T-helper 2 cell treated with Interferon-gamma antibody and Interleukin-4, amounts not matched to agents 5 μg/mL and 100 μg/mL, for 36 hours (primary cell): ENCODE measurements around the gene SPAG6.

Source experiments
- DNase-seq: peaks from one replicate; pipeline ENCODE4 v3.0.0; 2021; ENCODE audit warnings: low spot score
- H3K27ac Mint-ChIP-seq: one replicate; pipeline ENCODE4 v1.8.0; 2021; ENCODE audit warnings: mild to moderate bottlenecking, mixed read lengths
- H3K27me3 Mint-ChIP-seq: one replicate; pipeline ENCODE4 v1.8.0; 2021; ENCODE audit warnings: low read depth, mixed read lengths
- H3K36me3 Mint-ChIP-seq: one replicate; pipeline ENCODE4 v1.8.0; 2021; ENCODE audit warnings: low read depth, mixed read lengths
- H3K4me1 Mint-ChIP-seq: one replicate; pipeline ENCODE4 v1.8.0; 2021; ENCODE audit warnings: low read depth, mixed read lengths
- H3K4me3 Mint-ChIP-seq: one replicate; pipeline ENCODE4 v1.8.0; 2022; ENCODE audit warnings: mild to moderate bottlenecking, moderate library complexity, mixed read lengths
- H3K9me3 Mint-ChIP-seq: one replicate; pipeline ENCODE4 v1.8.0; 2021; ENCODE audit warnings: mixed read lengths

SPAG6 gene

DNA sequence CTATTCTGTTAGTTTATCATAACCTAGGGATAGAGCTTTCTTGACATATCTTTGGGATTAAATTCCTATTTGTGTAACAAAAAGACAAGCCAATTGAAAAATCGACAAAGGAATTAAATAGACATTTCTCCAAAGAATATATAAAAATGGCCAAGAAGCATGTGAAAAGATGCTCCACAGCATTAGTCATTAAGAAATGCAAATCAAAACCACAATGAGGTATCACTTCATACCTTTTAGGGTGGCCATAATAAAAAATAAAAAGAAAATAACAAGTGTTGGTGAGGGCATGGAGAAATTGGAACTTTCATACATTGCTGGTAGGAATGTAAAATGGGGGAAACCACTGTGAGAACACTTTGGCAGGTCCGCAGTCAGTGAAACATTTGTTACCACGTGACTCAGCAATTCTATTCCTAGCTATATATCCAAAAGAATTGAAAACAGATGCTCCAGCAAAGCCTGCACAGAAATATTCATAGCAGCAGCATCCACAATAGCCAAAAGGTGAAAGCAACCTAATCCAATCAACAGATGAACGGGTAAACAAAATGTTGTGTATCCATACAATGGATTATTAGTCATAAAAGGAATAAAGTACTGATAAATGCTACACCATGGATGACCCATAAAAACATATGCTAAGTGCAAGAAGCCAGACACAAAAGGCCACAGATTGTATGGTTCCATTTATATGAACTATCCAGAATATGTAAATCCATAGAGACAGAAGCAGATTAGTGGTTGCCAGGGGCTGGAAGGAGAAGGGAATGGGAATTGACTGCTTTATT, 20.5 kb downstream of the SPAG6 start:
- H3K9me3 Mint-ChIP-seq: peaks cover 4% of the 10 kb centered on the region
- no peak overlapping the region for H3K27ac Mint-ChIP-seq
- H3K27me3 Mint-ChIP-seq: no peaks in the 10 kb centered on the region
- H3K4me3 Mint-ChIP-seq: no peak overlapping the region
- peaks cover 31% of the 10 kb centered on the region for H3K4me1 Mint-ChIP-seq
- H3K36me3 Mint-ChIP-seq: no peaks in the 10 kb centered on the region
- DNase-seq: no peak

DNA sequence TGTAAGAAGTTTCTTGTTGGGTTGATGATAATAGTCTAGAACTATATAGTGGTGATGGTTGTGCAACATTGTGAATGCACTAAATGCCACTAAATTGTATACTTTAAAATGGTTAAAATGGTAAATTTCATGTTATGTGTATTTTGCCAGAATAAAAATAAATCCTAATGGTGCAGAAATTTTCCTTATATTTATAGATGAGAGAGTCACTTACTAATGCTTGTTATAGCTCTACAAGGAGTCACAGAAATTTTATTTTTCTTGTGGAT, 21.1 kb downstream of the SPAG6 start:
- Mint-ChIP-seq H3K4me3 (no peak overlapping the region), H3K27ac (no peak overlapping the region), H3K27me3 (no peaks in the 10 kb centered on the region), H3K9me3 (peaks cover 4% of the 10 kb centered on the region), H3K36me3 (no peaks in the 10 kb centered on the region), H3K4me1 (peaks cover 31% of the 10 kb centered on the region)
- no peak for DNase-seq

- H3K9me3 Mint-ChIP-seq: peaks cover 4% of the 10 kb centered on the region
- no peaks in the 10 kb centered on the region for H3K36me3 Mint-ChIP-seq
- DNase-seq: no peak
- peaks cover 31% of the 10 kb centered on the region for H3K4me1 Mint-ChIP-seq
- peak overlapping the region; percentile 83 for H3K27ac Mint-ChIP-seq
- H3K27me3 Mint-ChIP-seq: no peaks in the 10 kb centered on the region
- peak overlapping the region; percentile 73 for H3K4me3 Mint-ChIP-seq
Measured at GRCh38 chr10:22366771-22367170, 21.5 kb downstream of the SPAG6 start.

DNA sequence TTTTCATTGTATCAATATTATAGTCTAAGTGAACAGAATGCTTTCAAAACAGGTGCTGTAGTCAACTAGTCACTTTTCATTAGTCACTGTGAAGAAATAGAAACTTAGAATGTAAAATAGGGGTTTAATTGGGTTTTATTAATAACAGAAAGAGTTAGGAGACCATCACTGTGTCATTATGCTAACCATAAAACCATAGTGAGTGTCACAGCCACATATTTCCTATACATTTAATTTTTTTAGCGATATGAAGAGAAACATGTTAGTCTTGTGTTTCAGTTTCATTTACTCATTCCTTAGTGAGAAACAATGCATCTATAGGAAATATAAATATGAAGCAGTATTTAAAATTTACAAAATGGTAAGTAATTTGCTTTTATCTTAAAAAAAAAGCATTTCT, 22.2 kb downstream of the SPAG6 start:
- peaks cover 31% of the 10 kb centered on the region for H3K4me1 Mint-ChIP-seq
- no peaks in the 10 kb centered on the region for H3K27me3 Mint-ChIP-seq

GRCh38 chr10:22368402-22368801, 23.1 kb downstream of the SPAG6 start:
- Mint-ChIP-seq H3K4me1 (peaks cover 33% of the 10 kb centered on the region), H3K36me3 (no peaks in the 10 kb centered on the region)
- no peak for DNase-seq

More for the DNA sequence above, 22.2 kb downstream of the SPAG6 start:
- Mint-ChIP-seq H3K9me3 (peaks cover 4% of the 10 kb centered on the region), H3K4me3 (peak overlapping the region; percentile 48), H3K36me3 (no peaks in the 10 kb centered on the region), H3K27ac (peak overlapping the region; percentile 72)
- DNase-seq: no peak

GRCh38 chr10:22368981-22369380, 23.7 kb downstream of the SPAG6 start:
- H3K36me3 Mint-ChIP-seq: no peaks in the 10 kb centered on the region
- DNase-seq: no peak
- H3K27me3 Mint-ChIP-seq: no peaks in the 10 kb centered on the region
- H3K4me3 Mint-ChIP-seq: no peak overlapping the region
- no peak overlapping the region for H3K27ac Mint-ChIP-seq
- peaks cover 4% of the 10 kb centered on the region for H3K9me3 Mint-ChIP-seq
- H3K4me1 Mint-ChIP-seq: peaks cover 33% of the 10 kb centered on the region

More at GRCh38 chr10:22368402-22368801, 23.1 kb downstream of the SPAG6 start:
- Mint-ChIP-seq H3K27ac (no peak overlapping the region), H3K27me3 (no peaks in the 10 kb centered on the region), H3K4me3 (no peak overlapping the region), H3K9me3 (peaks cover 4% of the 10 kb centered on the region)

DNA sequence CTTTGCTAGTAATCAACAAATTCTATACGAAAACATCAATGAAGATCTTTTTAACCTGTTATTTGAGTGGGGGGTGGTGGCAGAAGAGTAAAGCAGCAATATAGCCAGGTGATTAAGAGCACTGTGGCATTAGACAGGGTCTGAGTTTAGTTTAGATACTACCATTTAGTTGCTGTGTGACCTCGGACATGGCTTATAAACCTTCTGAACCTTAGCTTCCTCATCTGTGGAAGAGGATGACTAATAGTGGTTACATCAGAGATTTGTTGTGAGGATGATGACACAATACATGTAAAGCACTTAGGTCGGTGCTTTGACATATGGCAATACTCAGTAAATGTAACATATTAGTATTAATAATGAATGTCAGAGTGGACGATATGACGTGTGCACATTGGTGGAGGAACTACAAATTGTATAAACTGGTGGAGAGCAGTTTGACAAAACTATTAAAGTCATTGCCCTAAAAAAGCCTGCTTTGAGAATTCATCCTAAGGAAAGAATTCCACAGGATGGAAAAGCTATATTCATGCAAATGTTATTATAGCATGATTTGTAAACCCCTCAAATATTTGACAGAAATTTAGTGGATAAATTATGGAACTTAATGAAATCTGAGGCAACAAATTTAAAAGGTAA, 24.3 kb downstream of the SPAG6 start:
- H3K36me3 Mint-ChIP-seq: no peaks in the 10 kb centered on the region
- no peak overlapping the region for H3K4me3 Mint-ChIP-seq
- no peaks in the 10 kb centered on the region for H3K27me3 Mint-ChIP-seq
- peaks cover 33% of the 10 kb centered on the region for H3K4me1 Mint-ChIP-seq
- DNase-seq: no peak
- H3K27ac Mint-ChIP-seq: no peak overlapping the region
- peaks cover 4% of the 10 kb centered on the region for H3K9me3 Mint-ChIP-seq

GRCh38 chr10:22370320-22370719, 25.0 kb downstream of the SPAG6 start:
- Mint-ChIP-seq H3K27me3 (no peaks in the 10 kb centered on the region), H3K4me3 (peak overlapping the region; percentile 27), H3K36me3 (no peaks in the 10 kb centered on the region), H3K4me1 (peaks cover 31% of the 10 kb centered on the region), H3K9me3 (peaks cover 4% of the 10 kb centered on the region), H3K27ac (no peak overlapping the region)
- no peak for DNase-seq

- Mint-ChIP-seq H3K27ac (no peak overlapping the region), H3K27me3 (no peaks in the 10 kb centered on the region), H3K4me1 (peaks cover 21% of the 10 kb centered on the region)
Measured at GRCh38 chr10:22372298-22372697, 27.0 kb downstream of the SPAG6 start.

DNA sequence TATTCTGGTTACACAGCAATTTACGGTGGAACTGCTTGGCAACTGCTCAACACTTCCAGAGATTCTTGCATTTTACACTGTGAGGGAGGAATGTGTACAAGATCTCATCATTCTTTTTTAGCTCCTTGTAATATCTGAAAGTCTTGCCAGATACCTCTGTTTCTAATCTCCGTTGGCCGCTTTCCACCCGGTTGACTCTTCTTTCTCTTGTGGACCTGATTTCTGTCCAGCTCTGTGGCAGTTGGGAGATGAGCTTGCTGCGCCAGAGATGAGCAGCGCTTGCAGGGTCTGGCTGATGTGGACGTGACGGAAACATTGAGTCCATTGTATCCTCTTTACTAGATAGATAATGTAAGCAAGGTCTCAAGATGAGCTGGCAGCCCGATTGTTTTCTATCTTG, 27.6 kb downstream of the SPAG6 start:
- no peaks in the 10 kb centered on the region for H3K27me3 Mint-ChIP-seq
- H3K4me1 Mint-ChIP-seq: peaks cover 17% of the 10 kb centered on the region
- H3K36me3 Mint-ChIP-seq: no peaks in the 10 kb centered on the region
- H3K27ac Mint-ChIP-seq: no peak overlapping the region
- H3K9me3 Mint-ChIP-seq: peaks cover under 1% of the 10 kb centered on the region
- H3K4me3 Mint-ChIP-seq: no peak overlapping the region
- DNase-seq: no peak

More at GRCh38 chr10:22372298-22372697, 27.0 kb downstream of the SPAG6 start:
- Mint-ChIP-seq H3K9me3 (peaks cover 4% of the 10 kb centered on the region), H3K36me3 (no peaks in the 10 kb centered on the region), H3K4me3 (no peak overlapping the region)
- no peak for DNase-seq

DNA sequence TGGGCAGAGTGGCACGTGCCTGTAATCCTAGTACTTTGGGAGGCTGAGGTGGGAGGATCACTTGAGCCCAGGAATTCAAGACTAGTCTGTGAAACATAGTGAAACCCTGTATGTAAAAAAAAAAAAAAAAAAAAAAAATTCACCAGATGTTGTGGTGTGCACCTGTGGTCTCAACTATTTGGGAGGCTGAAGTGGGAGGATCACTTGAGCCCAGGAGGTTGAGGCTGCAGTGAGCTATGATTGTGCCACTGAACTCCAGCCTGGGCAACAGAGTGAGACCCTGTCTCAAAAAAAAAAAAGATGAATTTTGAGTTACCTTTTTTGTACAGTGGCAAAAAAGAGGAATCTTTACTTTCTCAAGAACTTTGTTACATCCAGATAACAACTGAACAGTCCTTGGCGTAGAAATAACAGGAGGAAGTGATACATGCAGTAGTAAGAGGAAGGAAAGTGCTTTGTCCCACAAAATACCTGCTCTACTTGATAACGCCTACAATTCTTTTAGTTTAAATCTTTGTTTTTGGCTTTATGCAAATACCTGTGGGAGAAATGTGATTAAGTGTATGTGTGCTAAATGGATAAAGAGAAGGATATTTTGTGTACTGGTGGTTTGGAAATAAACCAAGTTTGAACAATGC, 29.3 kb downstream of the SPAG6 start:
- no peaks in the 10 kb centered on the region for H3K36me3 Mint-ChIP-seq
- H3K4me3 Mint-ChIP-seq: no peak overlapping the region
- DNase-seq: no peak
- no peak overlapping the region for H3K27ac Mint-ChIP-seq
- no peaks in the 10 kb centered on the region for H3K27me3 Mint-ChIP-seq
- no peaks in the 10 kb centered on the region for H3K9me3 Mint-ChIP-seq
- peaks cover 16% of the 10 kb centered on the region for H3K4me1 Mint-ChIP-seq

- Mint-ChIP-seq H3K4me1 (peaks cover 15% of the 10 kb centered on the region), H3K27me3 (no peaks in the 10 kb centered on the region), H3K9me3 (no peaks in the 10 kb centered on the region), H3K36me3 (no peaks in the 10 kb centered on the region), H3K4me3 (no peak overlapping the region), H3K27ac (no peak overlapping the region)
- peak; percentile 75 for DNase-seq
Measured at GRCh38 chr10:22379059-22379458, 33.8 kb downstream of the SPAG6 start.

GRCh38 chr10:22381262-22381661, 36.0 kb downstream of the SPAG6 start:
- peaks cover 15% of the 10 kb centered on the region for H3K4me1 Mint-ChIP-seq

GRCh38 chr10:22386503-22386902, 41.2 kb downstream of the SPAG6 start:
- no peak overlapping the region for H3K27ac Mint-ChIP-seq
- H3K27me3 Mint-ChIP-seq: peaks cover 2% of the 10 kb centered on the region
- H3K9me3 Mint-ChIP-seq: no peaks in the 10 kb centered on the region
- H3K4me3 Mint-ChIP-seq: no peak overlapping the region
- H3K36me3 Mint-ChIP-seq: no peaks in the 10 kb centered on the region
- peaks cover 8% of the 10 kb centered on the region for H3K4me1 Mint-ChIP-seq
- DNase-seq: no peak

More at GRCh38 chr10:22381262-22381661, 36.0 kb downstream of the SPAG6 start:
- Mint-ChIP-seq H3K27ac (peak overlapping the region; percentile 21), H3K4me3 (no peak overlapping the region), H3K9me3 (no peaks in the 10 kb centered on the region), H3K36me3 (no peaks in the 10 kb centered on the region), H3K27me3 (no peaks in the 10 kb centered on the region)
- no peak for DNase-seq
